ENCODE results near the gene ITPR1. TPM values are rescaled to one million over a fixed set of nuclear protein-coding genes. Genes with fewer than 3 reads are reported as not detected.

Gene ITPR1
- total RNA-seq, 4 donors from 2014 or later, result 15.3 to 50.2 (median 28.7) TPM

- Histone ChIP-seq H3K4me3 (no peak overlapping the region), H3K27me3 (no peaks in the 10 kb centered on the region), H3K4me1 (peaks cover 0 to 9% (median 0%) of the 10 kb centered on the region in 4 donors), H3K9me3 (peaks cover under 1 to 4% of the 10 kb centered on the region in 2 donors), H3K27ac (no peak overlapping the region), H3K36me3 (no peaks in the 10 kb centered on the region)
- no peak for TF ChIP-seq EP300 (IDR thresholded peaks at IDR 0.05; ENCODE audit: low read depth)
- no peak for TF ChIP-seq POLR2A (IDR thresholded peaks at IDR 0.05)
- TF ChIP-seq CTCF (IDR thresholded peaks at IDR 0.05), result no peak
- no peak for TF ChIP-seq POLR2AphosphoS5 (IDR thresholded peaks at IDR 0.05)
- in situ Hi-C loops (cut with MboI; ENCODE audit: low pct_ligation_motif_present in 1 of 4, low pct_unique_long_range_greater_than_20kb in 1 of 4, low sequenced_read_pairs in 3 of 4) (no loop called here), intact Hi-C loops (cut with DNase I; ENCODE audit: low total_unique reads) (no loop called here)
- WGBS, 2 donors (ENCODE audit: low coverage in 1 of 2), result 81 to 91% methylated on average over 4 to 5 of the region's 5 CpGs
- no peak for DNase-seq
Observed at GRCh38 chr3:4855676-4856075, 362.5 kb downstream of the ITPR1 start.

DNA sequence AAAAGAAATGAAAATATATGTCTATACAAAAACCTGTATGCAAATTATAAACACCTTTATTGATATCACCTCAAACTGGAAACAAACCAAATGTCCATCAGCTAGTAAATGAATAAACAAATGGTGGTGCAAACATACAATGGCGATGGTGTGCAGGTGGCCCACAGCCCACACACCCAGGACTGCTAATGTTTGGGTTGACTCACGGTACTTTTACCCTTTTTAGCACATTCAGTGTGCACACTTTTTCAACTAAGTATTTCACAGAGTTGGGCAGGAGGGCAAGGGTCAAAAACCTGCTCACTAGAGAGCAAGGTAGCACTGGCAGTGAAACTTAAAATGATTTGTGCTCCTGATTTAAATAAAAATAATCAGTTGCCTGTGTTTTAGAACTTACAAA lies 363.0 kb downstream of the ITPR1 start:
- Histone ChIP-seq H3K27me3 (no peaks in the 10 kb centered on the region), H3K27ac (no peak overlapping the region), H3K36me3 (no peaks in the 10 kb centered on the region), H3K4me1 (peaks cover 0 to 9% (median 0%) of the 10 kb centered on the region in 4 donors), H3K9me3 (peaks cover 5 to 8% of the 10 kb centered on the region in 2 donors), H3K4me3 (no peak overlapping the region)
- 0 to 44% methylated on average over 1 to 2 of the region's 2 CpGs for WGBS, 2 donors (ENCODE audit: low coverage in 1 of 2)
- intact Hi-C loops (cut with DNase I; ENCODE audit: low total_unique reads) (no loop called here), in situ Hi-C loops (cut with MboI; ENCODE audit: low pct_ligation_motif_present in 1 of 4, low pct_unique_long_range_greater_than_20kb in 1 of 4, low sequenced_read_pairs in 3 of 4) (no loop called here)
- TF ChIP-seq POLR2AphosphoS5 (IDR thresholded peaks at IDR 0.05) (no peak), EP300 (IDR thresholded peaks at IDR 0.05; ENCODE audit: low read depth) (no peak), POLR2A (IDR thresholded peaks at IDR 0.05) (no peak), CTCF (IDR thresholded peaks at IDR 0.05) (no peak)
- no peak for DNase-seq

GRCh38 chr3:4856564-4856963 lies 363.4 kb downstream of the ITPR1 start:
- in situ Hi-C loops (cut with MboI; ENCODE audit: low pct_ligation_motif_present in 1 of 4, low pct_unique_long_range_greater_than_20kb in 1 of 4, low sequenced_read_pairs in 3 of 4) (no loop called here), intact Hi-C loops (cut with DNase I; ENCODE audit: low total_unique reads) (no loop called here)
- Histone ChIP-seq H3K36me3 (no peaks in the 10 kb centered on the region), H3K4me1 (peaks cover 0 to 9% (median 0%) of the 10 kb centered on the region in 4 donors), H3K9me3 (peaks cover 8 to 13% of the 10 kb centered on the region in 2 donors), H3K27ac (no peak overlapping the region), H3K4me3 (no peak overlapping the region), H3K27me3 (no peaks in the 10 kb centered on the region)
- TF ChIP-seq EP300 (IDR thresholded peaks at IDR 0.05; ENCODE audit: low read depth), result no peak
- no peak for TF ChIP-seq CTCF (IDR thresholded peaks at IDR 0.05)
- no peak for TF ChIP-seq POLR2A (IDR thresholded peaks at IDR 0.05)
- no peak for TF ChIP-seq POLR2AphosphoS5 (IDR thresholded peaks at IDR 0.05)
- WGBS, 2 donors (ENCODE audit: low coverage in 1 of 2), result 80 to 83% methylated on average over 2 to 4 of the region's 4 CpGs
- no peak for DNase-seq

DNA sequence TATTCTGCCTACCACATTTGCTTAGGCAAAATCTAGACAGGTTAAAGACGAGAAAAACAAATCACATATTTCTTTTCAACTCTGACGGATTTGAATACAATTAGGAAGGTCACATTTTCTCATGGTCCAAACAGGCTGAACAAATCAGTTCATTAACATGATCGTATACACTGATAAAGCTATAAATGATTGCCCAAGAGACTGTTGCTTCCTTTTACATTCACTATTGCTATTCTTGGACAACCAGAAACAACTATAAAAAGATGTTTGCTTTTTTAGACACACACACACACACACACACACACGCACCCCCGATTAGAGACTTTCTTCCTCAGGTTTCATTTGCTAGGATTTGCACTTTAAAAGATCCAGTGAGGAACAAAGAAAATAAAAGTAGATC lies 363.8 kb downstream of the ITPR1 start:
- no peak overlapping the region for H3K27ac ChIP-seq
- no peak for TF ChIP-seq CTCF (IDR thresholded peaks at IDR 0.05)
- TF ChIP-seq EP300 (IDR thresholded peaks at IDR 0.05; ENCODE audit: low read depth), result no peak
- no peak for TF ChIP-seq POLR2A (IDR thresholded peaks at IDR 0.05)
- TF ChIP-seq POLR2AphosphoS5 (IDR thresholded peaks at IDR 0.05), result no peak
- no peaks in the 10 kb centered on the region for H3K27me3 ChIP-seq
- H3K4me1 ChIP-seq, result peaks cover 0 to 9% (median 0%) of the 10 kb centered on the region in 4 donors
- 66 to 73% methylated on average over 5 of the region's 5 CpGs for WGBS, 2 donors (ENCODE audit: low coverage in 1 of 2)
- H3K9me3 ChIP-seq, result peaks cover 11 to 17% of the 10 kb centered on the region in 2 donors
- H3K4me3 ChIP-seq, result no peak overlapping the region
- in situ Hi-C loops (cut with MboI; ENCODE audit: low pct_ligation_motif_present in 1 of 4, low pct_unique_long_range_greater_than_20kb in 1 of 4, low sequenced_read_pairs in 3 of 4) (no loop called here), intact Hi-C loops (cut with DNase I; ENCODE audit: low total_unique reads) (no loop called here)
- H3K36me3 ChIP-seq, result no peaks in the 10 kb centered on the region
- no peak for DNase-seq
